NCI-H2196 treated with DMSO at 0.1 percent for 48 hours (cell line): ENCODE results near the gene MLPH.
"Not testable (repeated sequence)": the region's sequence is repeated elsewhere in the genome, so short reads cannot be mapped to it uniquely, and the experiment has no call there.

Experiments
- DNase-seq: peaks from one replicate; lab custom pipeline; 2025; ENCODE audit not compliant: unreplicated experiment; lab: John Stamatoyannopoulos, UW

Gene MLPH

GRCh38 chr2:237457388-237457941 lies 29.6 kb upstream of the MLPH start:
- no peak for DNase-seq

- DNase-seq, result no peak
These were observed 28.5 kb upstream of the MLPH start for GRCh38 chr2:237458519-237458918.

GRCh38 chr2:237459226-237459625 lies 27.8 kb upstream of the MLPH start:
- no peak for DNase-seq

GRCh38 chr2:237459741-237460174 lies 27.3 kb upstream of the MLPH start:
- DNase-seq, result no peak

- no peak for DNase-seq
These were observed 22.2 kb upstream of the MLPH start for GRCh38 chr2:237464757-237465391.

GRCh38 chr2:237465515-237466148 lies 21.4 kb upstream of the MLPH start:
- DNase-seq, result no peak

- DNase-seq, result no peak
These were observed 20.8 kb upstream of the MLPH start for GRCh38 chr2:237466211-237466610.

GRCh38 chr2:237467447-237468179 lies 19.4 kb upstream of the MLPH start:
- no peak for DNase-seq

- DNase-seq, result not testable (repeated sequence)
These were observed 17.6 kb upstream of the MLPH start for GRCh38 chr2:237469410-237469809.

GRCh38 chr2:237469849-237470248 lies 17.2 kb upstream of the MLPH start:
- DNase-seq, result no peak

GRCh38 chr2:237470914-237471313 lies 16.1 kb upstream of the MLPH start:
- DNase-seq, result no peak

- DNase-seq, result peak; percentile 47
These were observed 15.4 kb upstream of the MLPH start for GRCh38 chr2:237471438-237472186.

- DNase-seq, result no peak
These were observed 14.8 kb upstream of the MLPH start for GRCh38 chr2:237472187-237472712.

GRCh38 chr2:237472909-237473877 lies 13.9 kb upstream of the MLPH start:
- DNase-seq, result no peak

GRCh38 chr2:237473878-237474441 lies 13.1 kb upstream of the MLPH start:
- DNase-seq, result no peak

GRCh38 chr2:237474442-237474911 lies 12.6 kb upstream of the MLPH start:
- DNase-seq, result no peak

- peak; percentile 43 for DNase-seq
These were observed 11.9 kb upstream of the MLPH start for GRCh38 chr2:237474931-237475703.

GRCh38 chr2:237475704-237476141 lies 11.3 kb upstream of the MLPH start:
- no peak for DNase-seq
